H9 (cell line): ENCODE results near the gene UVSSA. TPM values are rescaled to one million over a fixed set of nuclear protein-coding genes. Genes with fewer than 3 reads are reported as not detected.

Experiments
- DNase-seq: peaks from one replicate; pipeline ENCODE4 v3.0.0-alpha.2; 2017
- H2AFZ ChIP-seq: one replicate; pipeline ENCODE4 v1.6.1; 2013; ENCODE audit warnings: mild to moderate bottlenecking, low read length, control low read depth, moderate library complexity
- H2AK5ac ChIP-seq: 2 replicates; pipeline ENCODE4 v1.6.1; 2013; ENCODE audit warnings: low read length, control low read depth, mixed read lengths; ENCODE audit not compliant: insufficient read length
- H2BK120ac ChIP-seq: one replicate; pipeline ENCODE4 v1.6.1; 2013; ENCODE audit warnings: low read depth, mild to moderate bottlenecking, low read length, control low read depth, inconsistent platforms; ENCODE audit not compliant: poor library complexity, severe bottlenecking
- H2BK12ac ChIP-seq: 2 replicates; pipeline ENCODE4 v1.6.1; 2013; ENCODE audit warnings: low read length, control low read depth, mixed read lengths, low read depth; ENCODE audit not compliant: insufficient read length
- H2BK15ac ChIP-seq: 2 replicates; pipeline ENCODE4 v1.6.1; 2013; ENCODE audit warnings: low read depth, low read length, control low read depth
- H2BK20ac ChIP-seq: one replicate; pipeline ENCODE4 v1.6.1; 2013; ENCODE audit warnings: low read depth, mild to moderate bottlenecking, low read length, control low read depth, inconsistent platforms; ENCODE audit not compliant: poor library complexity, severe bottlenecking
- H2BK5ac ChIP-seq: 2 replicates; pipeline ENCODE4 v1.6.1; 2013; ENCODE audit warnings: low read length, control low read depth, mixed read lengths; ENCODE audit not compliant: insufficient read length
- H3K14ac ChIP-seq: 2 replicates; pipeline ENCODE4 v1.6.1; 2013; ENCODE audit warnings: low read length, control low read depth; ENCODE audit not compliant: insufficient read depth
- H3K18ac ChIP-seq: 2 replicates; pipeline ENCODE4 v1.6.1; 2013; ENCODE audit warnings: low read depth, mild to moderate bottlenecking, mixed read lengths, low read length, control low read depth; ENCODE audit not compliant: insufficient read length
- H3K23ac ChIP-seq: 2 replicates; pipeline ENCODE4 v1.6.1; 2013; ENCODE audit warnings: low read length, control low read depth, mixed read lengths, low read depth; ENCODE audit not compliant: insufficient read length
- H3K23me2 ChIP-seq: 2 replicates; pipeline ENCODE4 v1.6.1; 2013; ENCODE audit warnings: low read depth, mild to moderate bottlenecking, mixed read lengths, low read length, control low read depth; ENCODE audit not compliant: insufficient read length, poor library complexity, severe bottlenecking
- H3K27ac ChIP-seq: 2 replicates; pipeline ENCODE4 v1.5.1; 2013; ENCODE audit warnings: low read length, control low read depth, mixed read lengths, low read depth; ENCODE audit not compliant: insufficient read length
- H3K27me3 ChIP-seq: 2 replicates; pipeline ENCODE4 v1.6.1; 2013; ENCODE audit warnings: low read length, control low read depth, inconsistent platforms; ENCODE audit not compliant: insufficient read depth
- H3K4ac ChIP-seq: 2 replicates; pipeline ENCODE4 v1.6.1; 2013; ENCODE audit warnings: low read depth, mild to moderate bottlenecking, control low read depth, inconsistent platforms, low read length, moderate library complexity
- H3K4me1 ChIP-seq: 2 replicates; pipeline ENCODE4 v1.6.1; 2013; ENCODE audit warnings: low read length, control low read depth, inconsistent platforms; ENCODE audit not compliant: insufficient read depth
- H3K4me2 ChIP-seq: 2 replicates; pipeline ENCODE4 v1.6.1; 2013; ENCODE audit warnings: low read length, control low read depth, mixed read lengths; ENCODE audit not compliant: insufficient read length, insufficient read depth
- H3K56ac ChIP-seq: 2 replicates; pipeline ENCODE4 v1.6.1; 2013; ENCODE audit warnings: low read depth, mild to moderate bottlenecking, mixed read lengths, low read length, control low read depth; ENCODE audit not compliant: insufficient read length
- H3K79me1 ChIP-seq: 2 replicates; pipeline ENCODE4 v1.6.1; 2013; ENCODE audit warnings: low read depth, mild to moderate bottlenecking, moderate library complexity, low read length, control low read depth, inconsistent platforms; ENCODE audit not compliant: insufficient read depth, poor library complexity, severe bottlenecking
- H3K79me2 ChIP-seq: 2 replicates; pipeline ENCODE4 v1.6.1; 2013; ENCODE audit warnings: low read length, control low read depth, inconsistent platforms; ENCODE audit not compliant: insufficient read depth
- H3K9ac ChIP-seq: 2 replicates; pipeline ENCODE4 v1.6.1; 2013; ENCODE audit warnings: low read length, control low read depth, mixed read lengths; ENCODE audit not compliant: insufficient read length; ENCODE audit errors: extremely low read depth
- H3K9me3 ChIP-seq: one replicate; pipeline ENCODE4 v1.6.1; 2013; ENCODE audit warnings: low read depth, low read length, inconsistent platforms; ENCODE audit not compliant: control insufficient read depth
- H3T11ph ChIP-seq: one replicate; pipeline ENCODE4 v1.6.1; 2013; ENCODE audit warnings: mild to moderate bottlenecking, low read length, control low read depth, inconsistent platforms
- H4K20me1 ChIP-seq: one replicate; pipeline ENCODE4 v1.6.1; 2013; ENCODE audit not compliant: control insufficient read depth, insufficient read length, insufficient read depth
- H4K5ac ChIP-seq: 2 replicates; pipeline ENCODE4 v1.6.1; 2013; ENCODE audit warnings: low read depth, mild to moderate bottlenecking, mixed read lengths, low read length, control low read depth; ENCODE audit not compliant: insufficient read length
- H4K8ac ChIP-seq: replicated peaks from 2 replicates; pipeline ENCODE4 v1.6.1; 2013; ENCODE audit warnings: low read length, control low read depth, mixed read lengths, low read depth; ENCODE audit not compliant: insufficient read length
- H4K91ac ChIP-seq: 2 replicates; pipeline ENCODE4 v1.6.1; 2013; ENCODE audit warnings: low read depth, mild to moderate bottlenecking, moderate library complexity, mixed read lengths, low read length, control low read depth; ENCODE audit not compliant: insufficient read length
- H3K27ac Mint-ChIP-seq, 3 experiments: 2 replicates in 2 of 3; 3 replicates in 1 of 3; pipeline ENCODE4 v1.8.0; 2020 to 2021; ENCODE audit warnings: mixed read lengths in 3 of 3, mild to moderate bottlenecking in 1 of 3, moderate library complexity in 1 of 3
- H3K27me3 Mint-ChIP-seq: 2 replicates; pipeline ENCODE4 v1.8.0; 2021; ENCODE audit warnings: low read depth, mild to moderate bottlenecking, moderate library complexity, mixed read lengths
- H3K36me3 Mint-ChIP-seq, 3 experiments: 2 replicates in 2 of 3; 3 replicates in 1 of 3; pipeline ENCODE4 v1.8.0; 2020 to 2021; ENCODE audit warnings: low read depth in 3 of 3, mixed read lengths in 3 of 3; ENCODE audit not compliant: insufficient read depth in 1 of 3
- H3K4me1 Mint-ChIP-seq, 2 experiments: 2 replicates each; pipeline ENCODE4 v1.8.0; 2020; ENCODE audit warnings: mixed read lengths in 2 of 2
- H3K4me3 Mint-ChIP-seq, 2 experiments: 2 replicates in 1 of 2; 3 replicates in 1 of 2; pipeline ENCODE4 v1.8.0; 2020 to 2021; ENCODE audit warnings: mild to moderate bottlenecking in 2 of 2, mixed read lengths in 2 of 2, moderate library complexity in 1 of 2
- H3K9me3 Mint-ChIP-seq, 2 experiments: 2 replicates in 1 of 2; 3 replicates in 1 of 2; pipeline ENCODE4 v1.8.0; 2020; ENCODE audit warnings: mild to moderate bottlenecking in 2 of 2, mixed read lengths in 2 of 2, moderate library complexity in 1 of 2
- CTCF ChIP-seq: fragments of 200-600 bp; sonication (generic); conservative IDR thresholded peaks from 3 replicates; pipeline ENCODE4 v1.8.0; 2021; ENCODE audit warnings: antibody characterized with exemption, mild to moderate bottlenecking
- WGBS: extraction: QIAGEN DNeasy Blood & Tissue Kit; methylation state at CpG from one replicate; pipeline ENCODE4 v1.1.7; 2013; ENCODE audit warnings: missing lambda C conversion rate, low lambda C conversion rate, mixed read lengths; ENCODE audit not compliant: insufficient read length; ENCODE audit errors: extremely low coverage; 5-methylcytosine and 5-hydroxymethylcytosine counted together
- total RNA-seq: library from RNA; stranded (reverse); gene quantifications from 2 replicates; pipeline ENCODE4 v1.2.1, GENCODE V29; 2021

The UVSSA gene
- total RNA-seq, 1 experiment from 2014 or later = 15.9 TPM

- Mint-ChIP-seq H3K4me3 (no peak overlapping the region; a peak in 1 of 5 replicates), H3K4me1 (peaks cover 2 to 13% of the 10 kb centered on the region in 2 experiments; a peak in 2 of 4 replicates), H3K27me3 (peaks cover 79% of the 10 kb centered on the region), H3K27ac (no peak overlapping the region), H3K36me3 (peaks cover 0 to 2% (median 0%) of the 10 kb centered on the region in 3 experiments; a peak in 3 of 7 replicates), H3K9me3 (peaks cover 2 to 5% of the 10 kb centered on the region in 2 experiments; a peak in 3 of 5 replicates)
- Histone ChIP-seq H4K5ac (no peak overlapping the region), H2AFZ (no peak overlapping the region), H3K4ac (no peak overlapping the region), H3K14ac (no peak overlapping the region), H3K9me3 (no peaks in the 10 kb centered on the region), H3K56ac (no peak overlapping the region), H4K91ac (no peak overlapping the region), H3K23ac (no peak overlapping the region), H3K4me2 (no peak overlapping the region), H4K8ac (no peak overlapping the region), H3K27me3 (peaks cover 87% of the 10 kb centered on the region), H3T11ph (no peak overlapping the region), H4K20me1 (peaks cover 3% of the 10 kb centered on the region), H2BK20ac (no peak overlapping the region), H3K18ac (no peak overlapping the region), H3K23me2 (peaks cover 3% of the 10 kb centered on the region), H2BK5ac (no peak overlapping the region), H2BK15ac (no peak overlapping the region), H3K4me1 (no peaks in the 10 kb centered on the region; the same call in 1 of the 2 replicates), H3K9ac (no peak overlapping the region), H2BK120ac (no peak overlapping the region), H3K27ac (no peak overlapping the region), H2AK5ac (no peak overlapping the region), H3K79me2 (no peaks in the 10 kb centered on the region), H3K79me1 (no peaks in the 10 kb centered on the region), H2BK12ac (no peak overlapping the region)
- no CpG with 5 or more reads among the region's 54 CpGs for WGBS
- no peak for TF ChIP-seq CTCF
- DNase-seq = peak; percentile 44
These were observed 57.7 kb downstream of the UVSSA start for GRCh38 chr4:1404573-1405253.
